OCI-LY3 (cell line): Measurements from ENCODE around the gene SLC9B2.

Source experiments
- EZH2phosphoT487 ChIP-seq: fragments of 200-600 bp; shearing (Covaris generic); IDR thresholded peaks from 2 replicates; pipeline ENCODE4 v1.6.1; 2018; ENCODE audit warnings: antibody characterized with exemption, mixed run types, low read depth
- TF ChIP-seq, protein P1 (sequence below): fragments of 200-600, 300-600 bp; sonication (generic); IDR thresholded peaks from 2 replicates; pipeline ENCODE4 v1.5.1; 2014; ENCODE audit warnings: antibody characterized with exemption, low read length, low read depth

DNA sequence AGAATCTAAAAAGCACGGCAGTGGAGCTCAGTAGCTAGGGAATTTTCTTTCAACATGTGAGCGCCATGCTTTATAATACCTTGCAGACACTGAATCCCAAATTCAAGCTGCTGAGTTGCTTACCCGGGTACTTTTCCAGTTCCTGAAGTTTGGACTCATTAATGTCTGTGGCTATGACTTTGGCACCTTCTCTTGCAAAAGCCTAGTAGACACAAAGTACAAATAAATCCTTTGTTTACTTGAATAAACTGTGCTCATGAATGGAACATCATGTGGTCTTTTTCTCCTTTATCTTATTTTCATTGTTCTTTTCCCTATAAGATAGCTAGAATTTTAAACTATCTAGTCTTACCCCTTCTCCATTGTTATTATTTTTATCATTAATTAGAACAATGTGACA lies 18.5 kb upstream of the SLC9B2 start:
- TF ChIP-seq, protein P1, sequence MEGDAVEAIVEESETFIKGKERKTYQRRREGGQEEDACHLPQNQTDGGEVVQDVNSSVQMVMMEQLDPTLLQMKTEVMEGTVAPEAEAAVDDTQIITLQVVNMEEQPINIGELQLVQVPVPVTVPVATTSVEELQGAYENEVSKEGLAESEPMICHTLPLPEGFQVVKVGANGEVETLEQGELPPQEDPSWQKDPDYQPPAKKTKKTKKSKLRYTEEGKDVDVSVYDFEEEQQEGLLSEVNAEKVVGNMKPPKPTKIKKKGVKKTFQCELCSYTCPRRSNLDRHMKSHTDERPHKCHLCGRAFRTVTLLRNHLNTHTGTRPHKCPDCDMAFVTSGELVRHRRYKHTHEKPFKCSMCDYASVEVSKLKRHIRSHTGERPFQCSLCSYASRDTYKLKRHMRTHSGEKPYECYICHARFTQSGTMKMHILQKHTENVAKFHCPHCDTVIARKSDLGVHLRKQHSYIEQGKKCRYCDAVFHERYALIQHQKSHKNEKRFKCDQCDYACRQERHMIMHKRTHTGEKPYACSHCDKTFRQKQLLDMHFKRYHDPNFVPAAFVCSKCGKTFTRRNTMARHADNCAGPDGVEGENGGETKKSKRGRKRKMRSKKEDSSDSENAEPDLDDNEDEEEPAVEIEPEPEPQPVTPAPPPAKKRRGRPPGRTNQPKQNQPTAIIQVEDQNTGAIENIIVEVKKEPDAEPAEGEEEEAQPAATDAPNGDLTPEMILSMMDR, result no peak
- no peak for TF ChIP-seq EZH2phosphoT487
